KMS-11 (cell line): ENCODE results near the gene DCBLD1.

Experiments
- H2AFZ ChIP-seq: fragments of 200-600 bp; sonication (generic); 2 replicates; pipeline ENCODE4 v1.6.1; 2016; ENCODE audit warnings: antibody characterized with exemption, mixed run types, low read depth
- H3K27ac ChIP-seq: fragments of 200-600 bp; sonication (generic); 2 replicates; pipeline ENCODE4 v1.6.1; 2016; ENCODE audit warnings: mild to moderate bottlenecking, mixed run types
- H3K27me3 ChIP-seq: fragments of 200-600 bp; sonication (generic); 2 replicates; pipeline ENCODE4 v1.6.1; 2017; ENCODE audit warnings: mild to moderate bottlenecking, low read depth, mixed run types, moderate library complexity; ENCODE audit not compliant: insufficient read depth
- H3K36me3 ChIP-seq: fragments of 200-600 bp; sonication (generic); 2 replicates; pipeline ENCODE4 v1.6.1; 2017; ENCODE audit warnings: mild to moderate bottlenecking, mixed run types; ENCODE audit not compliant: insufficient read depth
- H3K4me1 ChIP-seq: fragments of 200-600 bp; sonication (generic); 2 replicates; pipeline ENCODE4 v1.6.1; 2016; ENCODE audit warnings: mild to moderate bottlenecking, low read depth, mixed run types; ENCODE audit not compliant: poor library complexity, severe bottlenecking
- H3K4me2 ChIP-seq: fragments of 200-600 bp; sonication (generic); 2 replicates; pipeline ENCODE4 v1.7.0; 2016; ENCODE audit warnings: mild to moderate bottlenecking, mixed run types
- H3K4me3 ChIP-seq: fragments of 200-600 bp; sonication (generic); IDR thresholded peaks from 2 replicates; pipeline ENCODE4 v1.6.1; 2017; ENCODE audit warnings: low read depth, low read length, mixed read lengths; ENCODE audit not compliant: insufficient read depth
- H3K79me2 ChIP-seq: fragments of 200-600 bp; sonication (generic); 2 replicates; pipeline ENCODE4 v1.6.1; 2016; ENCODE audit warnings: low read depth, mixed run types; ENCODE audit not compliant: insufficient read depth
- H3K9ac ChIP-seq: fragments of 200-600 bp; sonication (generic); 2 replicates; pipeline ENCODE4 v1.6.1; 2016; ENCODE audit warnings: mild to moderate bottlenecking, mixed run types
- H4K20me1 ChIP-seq: fragments of 200-600 bp; sonication (generic); 2 replicates; pipeline ENCODE4 v1.6.1; 2016; ENCODE audit warnings: mild to moderate bottlenecking, mixed run types; ENCODE audit not compliant: insufficient read depth
- CTCF ChIP-seq: fragments of 200-600 bp; sonication (generic); conservative IDR thresholded peaks from 2 replicates; pipeline ENCODE4 v1.6.1; 2017; ENCODE audit warnings: low read depth, mild to moderate bottlenecking, antibody characterized with exemption, low read length, moderate library complexity, mixed read lengths

The DCBLD1 gene

GRCh38 chr6:117590447-117590846 is 108.0 kb downstream of the DCBLD1 start:
- no peak for TF ChIP-seq CTCF
- no peaks in the 10 kb centered on the region for H4K20me1 ChIP-seq
- no peak overlapping the region for H3K4me3 ChIP-seq
- no peak overlapping the region for H2AFZ ChIP-seq
- H3K9ac ChIP-seq, result no peak overlapping the region
- H3K36me3 ChIP-seq, result no peaks in the 10 kb centered on the region
- H3K79me2 ChIP-seq, result no peaks in the 10 kb centered on the region
- H3K27me3 ChIP-seq, result no peaks in the 10 kb centered on the region
- H3K4me2 ChIP-seq, result no peak overlapping the region
- no peak overlapping the region for H3K27ac ChIP-seq
- H3K4me1 ChIP-seq, result no peaks in the 10 kb centered on the region

DNA sequence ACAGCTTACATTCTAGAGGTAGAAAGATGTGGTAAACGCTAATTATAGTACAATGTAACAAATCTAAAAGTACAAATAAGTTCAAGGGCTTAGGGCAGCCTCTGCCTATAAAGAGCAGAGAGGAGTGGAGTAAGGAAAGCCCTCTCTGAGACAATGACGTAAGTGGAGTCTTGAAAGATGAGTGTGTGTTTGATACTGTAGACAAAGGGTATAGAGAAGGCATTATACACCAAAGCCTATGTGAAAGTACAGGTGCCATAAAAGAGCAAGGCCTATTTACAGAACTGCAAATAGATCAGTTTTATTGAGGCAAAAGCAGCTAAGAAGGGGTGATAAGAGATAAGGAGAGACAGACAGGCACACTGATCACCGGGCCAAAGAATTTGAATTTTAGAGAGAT is 108.9 kb downstream of the DCBLD1 start:
- no peak overlapping the region for H2AFZ ChIP-seq
- H3K79me2 ChIP-seq, result no peaks in the 10 kb centered on the region
- no peaks in the 10 kb centered on the region for H3K36me3 ChIP-seq
- no peaks in the 10 kb centered on the region for H3K27me3 ChIP-seq
- H3K27ac ChIP-seq, result no peak overlapping the region
- no peak overlapping the region for H3K4me2 ChIP-seq
- no peaks in the 10 kb centered on the region for H4K20me1 ChIP-seq
- H3K4me3 ChIP-seq, result no peak overlapping the region
- TF ChIP-seq CTCF, result no peak
- no peak overlapping the region for H3K9ac ChIP-seq
- no peaks in the 10 kb centered on the region for H3K4me1 ChIP-seq

GRCh38 chr6:117592983-117593759 is 110.7 kb downstream of the DCBLD1 start:
- H4K20me1 ChIP-seq, result no peaks in the 10 kb centered on the region

GRCh38 chr6:117595099-117595923 is 112.8 kb downstream of the DCBLD1 start:
- no peak overlapping the region for H3K27ac ChIP-seq
- no peak overlapping the region for H2AFZ ChIP-seq
- H3K36me3 ChIP-seq, result no peaks in the 10 kb centered on the region
- H3K4me3 ChIP-seq, result no peak overlapping the region
- H4K20me1 ChIP-seq, result no peaks in the 10 kb centered on the region
- no peak overlapping the region for H3K4me2 ChIP-seq
- peaks cover 13% of the 10 kb centered on the region for H3K4me1 ChIP-seq
- H3K79me2 ChIP-seq, result peaks cover 20% of the 10 kb centered on the region; the same call in 1 of the 2 replicates
- H3K27me3 ChIP-seq, result no peaks in the 10 kb centered on the region
- H3K9ac ChIP-seq, result no peak overlapping the region
- no peak for TF ChIP-seq CTCF

More at GRCh38 chr6:117592983-117593759, 110.7 kb downstream of the DCBLD1 start:
- Histone ChIP-seq H3K4me2 (no peak overlapping the region), H3K4me3 (no peak overlapping the region), H3K9ac (no peak overlapping the region), H3K79me2 (0 out of 2 replicates have a peak, but pooled peaks cover under 1% of the 10 kb centered on the region), H3K4me1 (no peaks in the 10 kb centered on the region), H3K36me3 (no peaks in the 10 kb centered on the region), H2AFZ (no peak overlapping the region), H3K27me3 (no peaks in the 10 kb centered on the region), H3K27ac (no peak overlapping the region)
- no peak for TF ChIP-seq CTCF
